ENCODE results near the gene AP4M1. TPM values are rescaled to one million over a fixed set of nuclear protein-coding genes. Genes with fewer than 3 reads are reported as not detected.

Gene AP4M1
- total and polyA plus RNA-seq, 9 of the 15 experiments (the other 6 are each of a cell fraction or from before 2014, with no cell fraction given): 1.3 to 30.9 (median 14.1) TPM

DNA sequence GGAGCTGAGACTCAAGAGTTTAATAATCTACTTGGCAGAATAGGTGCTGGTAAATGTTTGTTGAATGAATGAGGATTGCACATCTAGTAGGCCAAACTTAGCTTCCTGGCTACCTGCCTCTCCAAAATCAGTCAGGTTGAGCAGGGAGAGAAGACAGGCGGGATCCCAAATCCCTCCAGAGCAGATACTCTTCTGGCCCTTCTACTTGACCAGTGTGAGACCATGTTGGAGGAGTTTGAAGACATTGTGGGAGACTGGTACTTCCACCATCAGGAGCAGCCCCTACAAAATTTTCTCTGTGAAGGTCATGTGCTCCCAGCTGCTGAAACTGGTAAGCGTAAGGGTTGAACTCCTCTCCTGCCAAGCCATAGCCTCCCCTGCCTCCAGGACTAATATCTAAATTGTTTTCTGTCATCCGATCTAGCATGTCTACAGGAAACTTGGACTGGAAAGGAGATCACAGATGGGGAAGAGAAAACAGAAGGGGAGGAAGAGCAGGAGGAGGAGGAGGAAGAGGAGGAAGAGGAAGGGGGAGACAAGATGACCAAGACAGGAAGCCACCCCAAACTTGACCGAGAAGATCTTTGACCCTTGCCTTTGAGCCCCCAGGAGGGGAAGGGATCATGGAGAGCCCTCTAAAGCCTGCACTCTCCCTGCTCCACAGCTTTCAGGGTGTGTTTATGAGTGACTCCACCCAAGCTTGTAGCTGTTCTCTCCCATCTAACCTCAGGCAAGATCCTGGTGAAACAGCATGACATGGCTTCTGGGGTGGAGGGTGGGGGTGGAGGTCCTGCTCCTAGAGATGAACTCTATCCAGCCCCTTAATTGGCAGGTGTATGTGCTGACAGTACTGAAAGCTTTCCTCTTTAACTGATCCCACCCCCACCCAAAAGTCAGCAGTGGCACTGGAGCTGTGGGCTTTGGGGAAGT lies 23.1 kb downstream of the AP4M1 start (continued):
- TF ChIP-seq E2F8 (IDR thresholded peaks at IDR 0.05; ENCODE audit: low read depth, partially characterized antibody) (no peak), RBM15 (IDR thresholded peaks at IDR 0.05; ENCODE audit: insufficient read depth, low read length) (no peak), PYGO2 (tag; IDR thresholded peaks at IDR 0.05) (0 out of 2 replicates have a peak, but pooled peaks have one; percentile 31), BCOR (IDR thresholded peaks at IDR 0.05) (no peak), PBX2 (CRISPR knock-in tag; IDR thresholded peaks at IDR 0.05; ENCODE audit: low read depth) (no peak), PBX2 (tag; conservative IDR thresholded peaks at IDR 0.05; ENCODE audit: low read depth) (no peak), ZNF436 (CRISPR knock-in tag; IDR thresholded peaks at IDR 0.05) (no peak), ELF4 (CRISPR knock-in tag; IDR thresholded peaks at IDR 0.05) (0 out of 2 replicates have a peak, but pooled peaks have one; percentile 45)
- TF ChIP-seq, protein P1, sequence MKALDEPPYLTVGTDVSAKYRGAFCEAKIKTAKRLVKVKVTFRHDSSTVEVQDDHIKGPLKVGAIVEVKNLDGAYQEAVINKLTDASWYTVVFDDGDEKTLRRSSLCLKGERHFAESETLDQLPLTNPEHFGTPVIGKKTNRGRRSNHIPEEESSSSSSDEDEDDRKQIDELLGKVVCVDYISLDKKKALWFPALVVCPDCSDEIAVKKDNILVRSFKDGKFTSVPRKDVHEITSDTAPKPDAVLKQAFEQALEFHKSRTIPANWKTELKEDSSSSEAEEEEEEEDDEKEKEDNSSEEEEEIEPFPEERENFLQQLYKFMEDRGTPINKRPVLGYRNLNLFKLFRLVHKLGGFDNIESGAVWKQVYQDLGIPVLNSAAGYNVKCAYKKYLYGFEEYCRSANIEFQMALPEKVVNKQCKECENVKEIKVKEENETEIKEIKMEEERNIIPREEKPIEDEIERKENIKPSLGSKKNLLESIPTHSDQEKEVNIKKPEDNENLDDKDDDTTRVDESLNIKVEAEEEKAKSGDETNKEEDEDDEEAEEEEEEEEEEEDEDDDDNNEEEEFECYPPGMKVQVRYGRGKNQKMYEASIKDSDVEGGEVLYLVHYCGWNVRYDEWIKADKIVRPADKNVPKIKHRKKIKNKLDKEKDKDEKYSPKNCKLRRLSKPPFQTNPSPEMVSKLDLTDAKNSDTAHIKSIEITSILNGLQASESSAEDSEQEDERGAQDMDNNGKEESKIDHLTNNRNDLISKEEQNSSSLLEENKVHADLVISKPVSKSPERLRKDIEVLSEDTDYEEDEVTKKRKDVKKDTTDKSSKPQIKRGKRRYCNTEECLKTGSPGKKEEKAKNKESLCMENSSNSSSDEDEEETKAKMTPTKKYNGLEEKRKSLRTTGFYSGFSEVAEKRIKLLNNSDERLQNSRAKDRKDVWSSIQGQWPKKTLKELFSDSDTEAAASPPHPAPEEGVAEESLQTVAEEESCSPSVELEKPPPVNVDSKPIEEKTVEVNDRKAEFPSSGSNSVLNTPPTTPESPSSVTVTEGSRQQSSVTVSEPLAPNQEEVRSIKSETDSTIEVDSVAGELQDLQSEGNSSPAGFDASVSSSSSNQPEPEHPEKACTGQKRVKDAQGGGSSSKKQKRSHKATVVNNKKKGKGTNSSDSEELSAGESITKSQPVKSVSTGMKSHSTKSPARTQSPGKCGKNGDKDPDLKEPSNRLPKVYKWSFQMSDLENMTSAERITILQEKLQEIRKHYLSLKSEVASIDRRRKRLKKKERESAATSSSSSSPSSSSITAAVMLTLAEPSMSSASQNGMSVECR (CRISPR knock-in tag; IDR thresholded peaks at IDR 0.05): no peak
- TF ChIP-seq, protein P2, sequence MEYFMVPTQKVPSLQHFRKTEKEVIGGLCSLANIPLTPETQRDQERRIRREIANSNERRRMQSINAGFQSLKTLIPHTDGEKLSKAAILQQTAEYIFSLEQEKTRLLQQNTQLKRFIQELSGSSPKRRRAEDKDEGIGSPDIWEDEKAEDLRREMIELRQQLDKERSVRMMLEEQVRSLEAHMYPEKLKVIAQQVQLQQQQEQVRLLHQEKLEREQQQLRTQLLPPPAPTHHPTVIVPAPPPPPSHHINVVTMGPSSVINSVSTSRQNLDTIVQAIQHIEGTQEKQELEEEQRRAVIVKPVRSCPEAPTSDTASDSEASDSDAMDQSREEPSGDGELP (CRISPR knock-in tag; IDR thresholded peaks at IDR 0.05; ENCODE audit: borderline replicate concordance): no peak
- TF ChIP-seq, protein P3, sequence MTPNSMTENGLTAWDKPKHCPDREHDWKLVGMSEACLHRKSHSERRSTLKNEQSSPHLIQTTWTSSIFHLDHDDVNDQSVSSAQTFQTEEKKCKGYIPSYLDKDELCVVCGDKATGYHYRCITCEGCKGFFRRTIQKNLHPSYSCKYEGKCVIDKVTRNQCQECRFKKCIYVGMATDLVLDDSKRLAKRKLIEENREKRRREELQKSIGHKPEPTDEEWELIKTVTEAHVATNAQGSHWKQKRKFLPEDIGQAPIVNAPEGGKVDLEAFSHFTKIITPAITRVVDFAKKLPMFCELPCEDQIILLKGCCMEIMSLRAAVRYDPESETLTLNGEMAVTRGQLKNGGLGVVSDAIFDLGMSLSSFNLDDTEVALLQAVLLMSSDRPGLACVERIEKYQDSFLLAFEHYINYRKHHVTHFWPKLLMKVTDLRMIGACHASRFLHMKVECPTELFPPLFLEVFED (CRISPR knock-in tag; conservative IDR thresholded peaks at IDR 0.05): 0 out of 2 replicates have a peak, but pooled peaks have one; percentile 71

Data from K562 (cell line).